Astrocyte of the spinal cord (primary cell): ENCODE measurements around the gene ANKS1B.

Experiments
- DNase-seq: peaks from one replicate; pipeline ENCODE4 v3.0.0; 2011; ENCODE audit warnings: low read depth, low spot score
- H3K4me3 ChIP-seq: 2 replicates; pipeline ENCODE4 v1.5.1; 2011; ENCODE audit warnings: low read depth, mild to moderate bottlenecking, low read length, moderate library complexity
- CTCF ChIP-seq: IDR thresholded peaks from 2 replicates; pipeline ENCODE4 v1.5.1; 2012; ENCODE audit warnings: low read depth, mild to moderate bottlenecking, low read length, inconsistent platforms
- in situ Hi-C: cut with HindIII; loops from 2 replicates; pipeline ENCODE4 v1.10.0; 2017; ENCODE audit warnings: low sequenced_read_pairs

The ANKS1B gene

GRCh38 chr12:99455350-99456035 is 529.2 kb downstream of the ANKS1B start:
- no peak overlapping the region for H3K4me3 ChIP-seq
- no peak for TF ChIP-seq CTCF
- in situ Hi-C loops = no loop called here
- DNase-seq = peak; percentile 94

- no peak overlapping the region for H3K4me3 ChIP-seq
- in situ Hi-C loops = no loop called here
- TF ChIP-seq CTCF = no peak
- DNase-seq = no peak
Measured at GRCh38 chr12:99454539-99455172, 530.1 kb downstream of the ANKS1B start.

- TF ChIP-seq CTCF = no peak
- in situ Hi-C loops = no loop called here
- H3K4me3 ChIP-seq = no peak overlapping the region
- DNase-seq = peak; percentile 5
Measured at GRCh38 chr12:99453836-99454538, 530.7 kb downstream of the ANKS1B start.

- in situ Hi-C loops = no loop called here
- TF ChIP-seq CTCF = no peak
- no peak overlapping the region for H3K4me3 ChIP-seq
- DNase-seq = peak; percentile 10
Measured at GRCh38 chr12:99450036-99450630, 534.6 kb downstream of the ANKS1B start.

GRCh38 chr12:99444859-99445316 is 539.8 kb downstream of the ANKS1B start:
- in situ Hi-C loops = no loop called here
- no peak for DNase-seq

More at GRCh38 chr12:99444859-99445316, 539.8 kb downstream of the ANKS1B start:
- no peak overlapping the region for H3K4me3 ChIP-seq
- no peak for TF ChIP-seq CTCF
